CD4-positive, CD25-positive, alpha-beta regulatory T cell (primary cell): ENCODE measurements around the gene P4HA2. TPM values are rescaled to one million over a fixed set of nuclear protein-coding genes. Genes with fewer than 3 reads are reported as not detected.

ENCODE experiments used
- ATAC-seq, 2 donors: fragments of 150-1000 bp; cut with Tn5 transposase; one replicate each; pipeline ENCODE4 v1.10.0; 2021; ENCODE audit warnings: low read depth in 2 of 2, moderate number of reproducible peaks in 2 of 2, moderate library complexity in 1 of 2
- DNase-seq, 3 donors: peaks; one replicate each; pipeline versions ENCODE4 v3.0.0 to v3.0.0-alpha.2; 2012 to 2022; ENCODE audit warnings: mixed read lengths in 1 of 3
- H3K27ac ChIP-seq: one replicate; pipeline ENCODE4 v1.7.0; 2013; ENCODE audit warnings: mild to moderate bottlenecking, low read length; ENCODE audit not compliant: insufficient read depth, poor library complexity, severe bottlenecking
- H3K27me3 ChIP-seq: one replicate; pipeline ENCODE4 v1.7.0; 2013; ENCODE audit warnings: low read length; ENCODE audit not compliant: control insufficient read depth, insufficient read depth
- H3K36me3 ChIP-seq: one replicate; pipeline ENCODE4 v1.7.0; 2013; ENCODE audit warnings: mild to moderate bottlenecking, low read length, moderate library complexity; ENCODE audit not compliant: control insufficient read depth, insufficient read depth
- H3K4me1 ChIP-seq: 2 replicates; pipeline ENCODE4 v1.7.0; 2013; ENCODE audit warnings: mild to moderate bottlenecking, low read length; ENCODE audit not compliant: insufficient read depth, control insufficient read depth, poor library complexity, severe bottlenecking
- H3K4me3 ChIP-seq: one replicate; pipeline ENCODE4 v1.7.0; 2013; ENCODE audit warnings: low read depth, mild to moderate bottlenecking, low read length, moderate library complexity
- H3K9me3 ChIP-seq, 2 experiments: 1 replicate in 1 of 2; 2 replicates in 1 of 2; pipeline ENCODE4 v1.7.0; 2013; ENCODE audit warnings: low read length in 2 of 2, mild to moderate bottlenecking in 1 of 2, moderate library complexity in 1 of 2; ENCODE audit not compliant: control insufficient read depth in 2 of 2
- H3K27ac Mint-ChIP-seq, 3 donors: one replicate each; pipeline ENCODE4 v1.8.0; 2020 to 2022; ENCODE audit warnings: mild to moderate bottlenecking in 3 of 3, mixed read lengths in 3 of 3, moderate library complexity in 2 of 3
- H3K27me3 Mint-ChIP-seq: one replicate; pipeline ENCODE4 v1.8.0; 2022; ENCODE audit warnings: mild to moderate bottlenecking, mixed read lengths
- H3K36me3 Mint-ChIP-seq: one replicate; pipeline ENCODE4 v1.8.0; 2020; ENCODE audit warnings: mixed read lengths
- H3K4me1 Mint-ChIP-seq, 4 donors: one replicate each; pipeline ENCODE4 v1.8.0; 2020 to 2022; ENCODE audit warnings: mixed read lengths in 4 of 4, mild to moderate bottlenecking in 1 of 4
- H3K4me3 Mint-ChIP-seq, 4 donors: one replicate each; pipeline ENCODE4 v1.8.0; 2020 to 2022; ENCODE audit warnings: mild to moderate bottlenecking in 4 of 4, mixed read lengths in 4 of 4, moderate library complexity in 3 of 4
- H3K9me3 Mint-ChIP-seq, 7 donors: one replicate each; pipeline ENCODE4 v1.8.0; 2020 to 2022; ENCODE audit warnings: mixed read lengths in 7 of 7, mild to moderate bottlenecking in 3 of 7, moderate library complexity in 2 of 7
- polyA plus RNA-seq, 4 donors: library from polyadenylated mRNA; unstranded; fragments of 300-500 nt; fragmentation: Illumina TruSeq; gene quantifications; one replicate each; pipeline ENCODE4 v1.2.3, GENCODE V29; 2021
- total RNA-seq: library from RNA; stranded (reverse); gene quantifications from one replicate; pipeline ENCODE4 v1.2.3, GENCODE V29; 2022

Gene P4HA2
- total and polyA plus RNA-seq, 5 donors from 2014 or later, result not detected

GRCh38 chr5:132271251-132272246 is 43.9 kb upstream of the P4HA2 start:
- Mint-ChIP-seq H3K9me3 (peaks cover 0 to 1% (median 0%) of the 10 kb centered on the region in 7 donors), H3K27ac (no peak overlapping the region), H3K4me3 (peak overlapping the region in 2 of 4 donors; percentile 24 to 62), H3K4me1 (peaks cover 0 to 16% (median 5%) of the 10 kb centered on the region in 4 donors), H3K36me3 (no peaks in the 10 kb centered on the region), H3K27me3 (peaks cover 18% of the 10 kb centered on the region)
- no peaks in the 10 kb centered on the region for H3K36me3 ChIP-seq
- DNase-seq, result peak in 2 of 3 donors; percentile 12 to 36
- no peaks in the 10 kb centered on the region for H3K4me1 ChIP-seq
- H3K27me3 ChIP-seq, result peaks cover 3% of the 10 kb centered on the region
- no peak overlapping the region for H3K27ac ChIP-seq
- H3K4me3 ChIP-seq, result no peak overlapping the region
- ATAC-seq, result peak in 1 of 2 donors; percentile 26
- H3K9me3 ChIP-seq, result no peaks in the 10 kb centered on the region

GRCh38 chr5:132270706-132271105 is 43.1 kb upstream of the P4HA2 start:
- Mint-ChIP-seq H3K27me3 (peaks cover 16% of the 10 kb centered on the region), H3K9me3 (peaks cover 0 to 1% (median 0%) of the 10 kb centered on the region in 7 donors), H3K36me3 (no peaks in the 10 kb centered on the region), H3K27ac (peak overlapping the region in 1 of 3 donors; percentile 52), H3K4me3 (no peak overlapping the region), H3K4me1 (peaks cover 0 to 15% (median 5%) of the 10 kb centered on the region in 4 donors)
- H3K27me3 ChIP-seq, result peaks cover 3% of the 10 kb centered on the region
- H3K27ac ChIP-seq, result no peak overlapping the region
- H3K4me1 ChIP-seq, result no peaks in the 10 kb centered on the region
- no peaks in the 10 kb centered on the region for H3K36me3 ChIP-seq
- H3K4me3 ChIP-seq, result no peak overlapping the region
- no peaks in the 10 kb centered on the region for H3K9me3 ChIP-seq
- DNase-seq, result no peak
- ATAC-seq, result no peak

GRCh38 chr5:132270335-132270665 is 42.6 kb upstream of the P4HA2 start:
- Mint-ChIP-seq H3K4me3 (no peak overlapping the region), H3K4me1 (peaks cover 0 to 13% (median 5%) of the 10 kb centered on the region in 4 donors), H3K9me3 (peaks cover 0 to 1% (median 0%) of the 10 kb centered on the region in 7 donors), H3K27me3 (peaks cover 16% of the 10 kb centered on the region), H3K27ac (no peak overlapping the region), H3K36me3 (no peaks in the 10 kb centered on the region)
- H3K36me3 ChIP-seq, result no peaks in the 10 kb centered on the region
- DNase-seq, result no peak
- ATAC-seq, result no peak
- no peaks in the 10 kb centered on the region for H3K9me3 ChIP-seq
- no peaks in the 10 kb centered on the region for H3K4me1 ChIP-seq
- H3K27ac ChIP-seq, result no peak overlapping the region
- H3K27me3 ChIP-seq, result peaks cover 3% of the 10 kb centered on the region
- H3K4me3 ChIP-seq, result no peak overlapping the region

- ATAC-seq, result no peak
- H3K27me3 Mint-ChIP-seq, result peaks cover 16% of the 10 kb centered on the region
These were observed 42.1 kb upstream of the P4HA2 start for GRCh38 chr5:132269635-132270334.

GRCh38 chr5:132268769-132269551 is 41.3 kb upstream of the P4HA2 start:
- Mint-ChIP-seq H3K27ac (no peak overlapping the region), H3K27me3 (peaks cover 16% of the 10 kb centered on the region), H3K4me3 (no peak overlapping the region), H3K4me1 (peaks cover 0 to 13% (median 5%) of the 10 kb centered on the region in 4 donors), H3K9me3 (peaks cover 0 to 1% (median 0%) of the 10 kb centered on the region in 7 donors), H3K36me3 (no peaks in the 10 kb centered on the region)
- Histone ChIP-seq H3K27me3 (peaks cover 3% of the 10 kb centered on the region), H3K4me3 (no peak overlapping the region), H3K4me1 (no peaks in the 10 kb centered on the region), H3K36me3 (no peaks in the 10 kb centered on the region), H3K27ac (no peak overlapping the region), H3K9me3 (no peaks in the 10 kb centered on the region)
- DNase-seq, result no peak
- no peak for ATAC-seq

More at GRCh38 chr5:132269635-132270334, 42.1 kb upstream of the P4HA2 start:
- Mint-ChIP-seq H3K27ac (no peak overlapping the region), H3K4me1 (peaks cover 0 to 13% (median 5%) of the 10 kb centered on the region in 4 donors), H3K36me3 (no peaks in the 10 kb centered on the region), H3K9me3 (peaks cover 0 to 1% (median 0%) of the 10 kb centered on the region in 7 donors), H3K4me3 (no peak overlapping the region)
- Histone ChIP-seq H3K36me3 (no peaks in the 10 kb centered on the region), H3K27me3 (peaks cover 3% of the 10 kb centered on the region), H3K27ac (no peak overlapping the region), H3K4me3 (no peak overlapping the region), H3K4me1 (no peaks in the 10 kb centered on the region), H3K9me3 (no peaks in the 10 kb centered on the region)
- no peak for DNase-seq

GRCh38 chr5:132267931-132268768 is 40.5 kb upstream of the P4HA2 start:
- Mint-ChIP-seq H3K27ac (no peak overlapping the region), H3K36me3 (no peaks in the 10 kb centered on the region), H3K27me3 (peaks cover 12% of the 10 kb centered on the region), H3K4me1 (peaks cover 0 to 13% (median 5%) of the 10 kb centered on the region in 4 donors), H3K9me3 (peaks cover 0 to 1% (median 0%) of the 10 kb centered on the region in 7 donors), H3K4me3 (no peak overlapping the region)
- H3K27me3 ChIP-seq, result no peaks in the 10 kb centered on the region
- H3K9me3 ChIP-seq, result no peaks in the 10 kb centered on the region
- no peak overlapping the region for H3K27ac ChIP-seq
- no peaks in the 10 kb centered on the region for H3K36me3 ChIP-seq
- ATAC-seq (no peak), DNase-seq (no peak)
- no peak overlapping the region for H3K4me3 ChIP-seq
- no peaks in the 10 kb centered on the region for H3K4me1 ChIP-seq
